Thyroid gland (tissue), 4 donors: ENCODE data around the gene KLHL41. TPM values are rescaled to one million over a fixed set of nuclear protein-coding genes. Genes with fewer than 3 reads are reported as not detected.
"Not testable (repeated sequence)": the region's sequence is repeated elsewhere in the genome, so short reads cannot be mapped to it uniquely, and the experiment has no call there.

Experiments used
- DNase-seq, 2 donors: peaks; one replicate each; pipeline ENCODE4 v3.0.0-alpha.2; 2019
- H3K27ac ChIP-seq, 3 donors: fragments of 200-600 bp; sonication (generic); 1 replicate in 2 of 3; 2 replicates in 1 of 3; pipeline ENCODE4 v1.5.1; 2016 to 2019; ENCODE audit warnings: mild to moderate bottlenecking in 1 of 3, moderate library complexity in 1 of 3
- H3K27me3 ChIP-seq: fragments of 200-600 bp; sonication (generic); one replicate; pipeline ENCODE4 v1.5.1; 2019
- H3K36me3 ChIP-seq, 2 donors: fragments of 200-600 bp; sonication (generic); one replicate each; pipeline ENCODE4 v1.5.1; 2016 to 2019
- H3K4me1 ChIP-seq, 2 donors: fragments of 200-600 bp; sonication (generic); one replicate each; pipeline ENCODE4 v1.5.1; 2017 to 2019
- H3K4me3 ChIP-seq, 3 donors: fragments of 200-600 bp; sonication (generic); replicated peaks in 1 of 3; 1 replicate in 2 of 3; 2 replicates in 1 of 3; pipeline ENCODE4 v1.5.1; 2016; ENCODE audit warnings: mild to moderate bottlenecking in 1 of 3
- H3K9me3 ChIP-seq: fragments of 200-600 bp; sonication (generic); one replicate; pipeline ENCODE4 v1.5.1; 2017
- CTCF ChIP-seq, 6 experiments: fragments of 200-600 bp in 3 of 6; fragments of 450-650 bp in 3 of 6; sonication (generic) in 3 of 6; IDR thresholded peaks; one replicate each; pipeline ENCODE4 v1.5.1; 2016 to 2019; ENCODE audit warnings: antibody characterized with exemption in 6 of 6, mild to moderate bottlenecking in 2 of 6, inconsistent platforms in 1 of 6, moderate library complexity in 1 of 6
- POLR2A ChIP-seq, 2 donors: fragments of 450-650 bp; IDR thresholded peaks; one replicate each; pipeline ENCODE4 v1.6.1; 2017; ENCODE audit warnings: antibody characterized with exemption in 2 of 2, mild to moderate bottlenecking in 2 of 2, moderate library complexity in 1 of 2
- WGBS, 2 donors: methylation state at CpG; one replicate each; pipeline ENCODE4 v1.1.5; 2017; 5-methylcytosine and 5-hydroxymethylcytosine counted together
- intact Hi-C: fragments of 100-400 bp; cut with DNase I; formaldehyde crosslinking; loops from one replicate; pipeline ENCODE4 v1.15.1; 2023
- total RNA-seq, 4 donors: library from RNA; depleted of rRNA; stranded (reverse); fragments of >200 nt; gene quantifications; one replicate each; pipeline ENCODE4 v1.2.3, GENCODE V29; 2016

The KLHL41 gene
- total RNA-seq, 4 donors from 2014 or later = 1.9 to 4.9 (median 2.7) TPM

- TF ChIP-seq CTCF (IDR thresholded peaks at IDR 0.05) = no peak
- TF ChIP-seq POLR2A (IDR thresholded peaks at IDR 0.05) = no peak
- no peaks in the 10 kb centered on the region for H3K36me3 ChIP-seq
- H3K4me3 ChIP-seq = no peak overlapping the region
- intact Hi-C loops = no loop called here
- DNase-seq = no peak
- no peaks in the 10 kb centered on the region for H3K9me3 ChIP-seq
- H3K27me3 ChIP-seq = no peaks in the 10 kb centered on the region
- no peaks in the 10 kb centered on the region for H3K4me1 ChIP-seq
- H3K27ac ChIP-seq = no peak overlapping the region
These were observed 16.9 kb downstream of the KLHL41 start for GRCh38 chr2:169526451-169526850.

- no peaks in the 10 kb centered on the region for H3K9me3 ChIP-seq
- WGBS, 2 donors = 4 to 13% methylated on average over 2 of the region's 2 CpGs
- H3K4me1 ChIP-seq = no peaks in the 10 kb centered on the region
- peak; percentile 67 to 75 for DNase-seq
- H3K4me3 ChIP-seq = no peak overlapping the region
- TF ChIP-seq POLR2A (IDR thresholded peaks at IDR 0.05) = no peak
- peak; percentile 70 to 83 (median 73) for TF ChIP-seq CTCF (IDR thresholded peaks at IDR 0.05)
- no peak overlapping the region for H3K27ac ChIP-seq
- no peaks in the 10 kb centered on the region for H3K36me3 ChIP-seq
- intact Hi-C loops = no loop called here
- H3K27me3 ChIP-seq = no peaks in the 10 kb centered on the region
These were observed 18.8 kb downstream of the KLHL41 start for GRCh38 chr2:169528271-169528701.

GRCh38 chr2:169539460-169539859, 30.0 kb downstream of the KLHL41 start:
- H3K36me3 ChIP-seq, H3K4me3 ChIP-seq, H3K4me1 ChIP-seq: not testable (repeated sequence)

GRCh38 chr2:169540146-169540545, 30.6 kb downstream of the KLHL41 start:
- 83 to 87% methylated on average over 2 of the region's 2 CpGs for WGBS, 2 donors
- no peaks in the 10 kb centered on the region for H3K4me1 ChIP-seq
- H3K9me3 ChIP-seq = no peaks in the 10 kb centered on the region
- intact Hi-C loops = no loop called here
- TF ChIP-seq POLR2A (IDR thresholded peaks at IDR 0.05) = no peak
- no peak for TF ChIP-seq CTCF (IDR thresholded peaks at IDR 0.05)
- no peak for DNase-seq
- no peak overlapping the region for H3K4me3 ChIP-seq
- H3K27ac ChIP-seq = no peak overlapping the region
- no peaks in the 10 kb centered on the region for H3K27me3 ChIP-seq
- H3K36me3 ChIP-seq = peaks cover 0 to 6% of the 10 kb centered on the region in 2 donors

More at GRCh38 chr2:169539460-169539859, 30.0 kb downstream of the KLHL41 start:
- intact Hi-C loops, H3K27me3 ChIP-seq, H3K9me3 ChIP-seq, DNase-seq, H3K27ac ChIP-seq: not testable (repeated sequence)
- WGBS, 2 donors = 94 to 99% methylated on average over 2 of the region's 2 CpGs

DNA sequence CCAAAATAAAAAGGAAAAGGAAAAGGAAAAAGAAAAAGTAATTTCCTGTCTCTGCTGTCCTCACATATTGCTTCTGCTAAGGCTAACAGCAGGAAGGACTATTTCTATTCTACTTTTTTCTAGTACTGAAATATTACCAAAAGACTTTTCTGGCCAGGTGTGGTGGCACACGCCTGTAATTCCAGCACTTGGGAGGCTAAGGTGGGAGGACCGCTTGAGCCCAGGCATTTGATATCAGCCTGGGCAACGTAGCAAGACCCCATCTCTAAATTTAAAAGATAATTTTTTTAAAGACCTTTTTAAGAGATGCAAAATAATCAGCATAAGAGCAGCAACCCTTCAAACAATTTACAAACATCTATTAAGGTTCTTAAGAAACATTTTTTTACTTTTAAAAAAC, 32.9 kb downstream of the KLHL41 start:
- H3K27ac ChIP-seq = no peak overlapping the region
- intact Hi-C loops = no loop called here
- WGBS, 2 donors = 92% methylated on average over 3 of the region's 3 CpGs
- no peaks in the 10 kb centered on the region for H3K27me3 ChIP-seq
- no peaks in the 10 kb centered on the region for H3K4me1 ChIP-seq
- H3K36me3 ChIP-seq = peaks cover 0 to 10% of the 10 kb centered on the region in 2 donors
- no peaks in the 10 kb centered on the region for H3K9me3 ChIP-seq
- TF ChIP-seq POLR2A (IDR thresholded peaks at IDR 0.05) (no peak), CTCF (IDR thresholded peaks at IDR 0.05) (no peak)
- DNase-seq = no peak
- no peak overlapping the region for H3K4me3 ChIP-seq

DNA sequence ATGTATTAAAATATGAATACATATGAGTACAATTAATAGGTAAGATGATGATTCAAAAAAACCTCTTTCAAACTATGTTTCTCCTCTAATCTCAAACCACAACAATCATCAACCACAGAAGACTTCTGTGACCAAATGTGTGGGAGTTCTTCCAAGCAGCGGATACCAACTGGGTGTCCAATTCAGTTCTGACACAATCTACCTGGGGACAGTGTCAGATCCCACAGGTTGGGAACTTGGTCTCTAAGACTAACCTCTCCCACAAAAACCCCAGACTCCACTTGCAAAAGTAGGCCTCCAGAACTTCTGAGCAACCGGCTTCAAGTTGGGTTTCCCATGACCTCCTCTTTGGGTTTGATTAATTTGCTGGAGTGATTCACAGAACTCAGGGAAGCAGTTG, 37.3 kb downstream of the KLHL41 start:
- no peaks in the 10 kb centered on the region for H3K4me1 ChIP-seq
- intact Hi-C loops = no loop called here
- WGBS, 2 donors = 91 to 100% methylated on average over 2 of the region's 2 CpGs
- no peaks in the 10 kb centered on the region for H3K9me3 ChIP-seq
- TF ChIP-seq POLR2A (IDR thresholded peaks at IDR 0.05) (no peak), CTCF (IDR thresholded peaks at IDR 0.05) (no peak)
- no peak for DNase-seq
- peaks cover 0 to 14% of the 10 kb centered on the region in 2 donors for H3K36me3 ChIP-seq
- no peak overlapping the region for H3K27ac ChIP-seq
- H3K27me3 ChIP-seq = no peaks in the 10 kb centered on the region
- no peak overlapping the region for H3K4me3 ChIP-seq
